ENCODE data around the gene KCMF1.

GRCh38 chr2:85048534-85048933 lies 77.6 kb downstream of the KCMF1 start:
- TF ChIP-seq TEAD4 (IDR thresholded peaks at IDR 0.05; ENCODE audit: borderline replicate concordance, insufficient read depth): no peak
- TF ChIP-seq, protein P1, sequence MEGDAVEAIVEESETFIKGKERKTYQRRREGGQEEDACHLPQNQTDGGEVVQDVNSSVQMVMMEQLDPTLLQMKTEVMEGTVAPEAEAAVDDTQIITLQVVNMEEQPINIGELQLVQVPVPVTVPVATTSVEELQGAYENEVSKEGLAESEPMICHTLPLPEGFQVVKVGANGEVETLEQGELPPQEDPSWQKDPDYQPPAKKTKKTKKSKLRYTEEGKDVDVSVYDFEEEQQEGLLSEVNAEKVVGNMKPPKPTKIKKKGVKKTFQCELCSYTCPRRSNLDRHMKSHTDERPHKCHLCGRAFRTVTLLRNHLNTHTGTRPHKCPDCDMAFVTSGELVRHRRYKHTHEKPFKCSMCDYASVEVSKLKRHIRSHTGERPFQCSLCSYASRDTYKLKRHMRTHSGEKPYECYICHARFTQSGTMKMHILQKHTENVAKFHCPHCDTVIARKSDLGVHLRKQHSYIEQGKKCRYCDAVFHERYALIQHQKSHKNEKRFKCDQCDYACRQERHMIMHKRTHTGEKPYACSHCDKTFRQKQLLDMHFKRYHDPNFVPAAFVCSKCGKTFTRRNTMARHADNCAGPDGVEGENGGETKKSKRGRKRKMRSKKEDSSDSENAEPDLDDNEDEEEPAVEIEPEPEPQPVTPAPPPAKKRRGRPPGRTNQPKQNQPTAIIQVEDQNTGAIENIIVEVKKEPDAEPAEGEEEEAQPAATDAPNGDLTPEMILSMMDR (IDR thresholded peaks at IDR 0.05): no peak
- no peak for TF ChIP-seq YY1 (IDR thresholded peaks at IDR 0.05; ENCODE audit: low read depth)
- no peak for TF ChIP-seq EP300 (IDR thresholded peaks at IDR 0.05; ENCODE audit: borderline replicate concordance in 1 of 2, low read depth in 1 of 2, low read length in 1 of 2)
- no peak for TF ChIP-seq MAX (IDR thresholded peaks at IDR 0.05; ENCODE audit: low read depth)
- no peak for TF ChIP-seq RCOR1 (IDR thresholded peaks at IDR 0.05; ENCODE audit: low read length)
- no peak for TF ChIP-seq MXI1 (IDR thresholded peaks at IDR 0.05; ENCODE audit: low read depth, low read length)
- TF ChIP-seq RFX5 (IDR thresholded peaks at IDR 0.05; ENCODE audit: low read length): no peak
- no peak for TF ChIP-seq FOXM1 (IDR thresholded peaks at IDR 0.05; ENCODE audit: low read depth)
- TF ChIP-seq RAD21 (IDR thresholded peaks at IDR 0.05; ENCODE audit: low read length): no peak
- no peak for TF ChIP-seq REST (IDR thresholded peaks at IDR 0.05; ENCODE audit: low read depth, low read length)
